IMR-90 (cell line): ENCODE data around the gene AKAP17A. TPM values are rescaled to one million over a fixed set of nuclear protein-coding genes. Genes with fewer than 3 reads are reported as not detected.

Source experiments
- ATAC-seq: fragments of 200-7000 bp; cut with Tn5 transposase; 2 replicates; pipeline ENCODE4 v1.9.1; 2020; ENCODE audit warnings: low read depth, mild to moderate bottlenecking, moderate library complexity
- BruUV-seq: library from RNA; stranded (reverse); fragments of 400-500 nt; replicated peaks from 2 replicates; lab custom pipeline; 2021; lab: Mats Ljungman, UMichigan
- CTCF ChIA-PET: fragments of 300-600 bp; formaldehyde crosslinking; extraction: SDS; loops from one replicate; lab custom pipeline; 2021; ENCODE audit warnings: antibody characterized with exemption; lab: Yijun Ruan, JAX
- POLR2A ChIA-PET: fragments of 300-600 bp; sonication (Branson Sonifier 250); formaldehyde crosslinking; loops from one replicate; lab custom pipeline; 2022; ENCODE audit warnings: antibody characterized with exemption; ENCODE audit not compliant: unreplicated experiment; lab: Charles Lee
- DNase-seq: peaks from one replicate; pipeline ENCODE4 v3.0.0; 2013
- H2AFZ ChIP-seq: replicated peaks from 2 replicates; pipeline ENCODE3; 2013; ENCODE audit warnings: low read length, mild to moderate bottlenecking; ENCODE audit not compliant: poor library complexity
- H2AK5ac ChIP-seq: 2 replicates; pipeline ENCODE4 v1.6.1; 2013; ENCODE audit warnings: low read depth, low read length, inconsistent platforms
- H2AK9ac ChIP-seq: replicated peaks from 2 replicates; pipeline ENCODE3; 2013; ENCODE audit warnings: mild to moderate bottlenecking, low read depth, low read length, moderate library complexity; ENCODE audit not compliant: poor library complexity
- H2BK120ac ChIP-seq: 2 replicates; pipeline ENCODE4 v1.6.1; 2013; ENCODE audit warnings: low read depth, low read length, inconsistent platforms
- H2BK15ac ChIP-seq: 3 replicates; pipeline ENCODE4 v1.6.1; 2013; ENCODE audit warnings: low read depth, low read length, inconsistent platforms
- H2BK20ac ChIP-seq: 2 replicates; pipeline ENCODE4 v1.6.1; 2013; ENCODE audit warnings: low read depth, mild to moderate bottlenecking, inconsistent platforms, low read length, moderate library complexity
- H2BK5ac ChIP-seq: 2 replicates; pipeline ENCODE4 v1.6.1; 2013; ENCODE audit warnings: mild to moderate bottlenecking, low read depth, low read length, inconsistent platforms; ENCODE audit not compliant: poor library complexity, severe bottlenecking
- H3K14ac ChIP-seq: replicated peaks from 2 replicates; pipeline ENCODE4 v1.6.1; 2013; ENCODE audit warnings: low read depth, low read length, inconsistent platforms
- H3K18ac ChIP-seq: 2 replicates; pipeline ENCODE4 v1.6.1; 2013; ENCODE audit warnings: low read depth, low read length, control low read depth
- H3K23ac ChIP-seq: 2 replicates; pipeline ENCODE4 v1.6.1; 2013; ENCODE audit warnings: low read depth, low read length, inconsistent platforms
- H3K27ac ChIP-seq: 2 replicates; pipeline ENCODE4 v1.5.1; 2013; ENCODE audit warnings: mild to moderate bottlenecking, control low read depth, low read length; ENCODE audit not compliant: insufficient read depth
- H3K27me3 ChIP-seq: 2 replicates; pipeline ENCODE4 v1.6.1; 2013; ENCODE audit warnings: low read length; ENCODE audit not compliant: control insufficient read depth, insufficient read depth
- H3K36me3 ChIP-seq: 2 replicates; pipeline ENCODE4 v1.6.1; 2013; ENCODE audit warnings: low read length, mixed read lengths; ENCODE audit not compliant: control insufficient read depth, insufficient read depth
- H3K4ac ChIP-seq: 2 replicates; pipeline ENCODE4 v1.6.1; 2013; ENCODE audit warnings: low read depth, low read length, inconsistent platforms
- H3K4me1 ChIP-seq: 2 replicates; pipeline ENCODE4 v1.6.1; 2013; ENCODE audit warnings: low read length, mixed read lengths; ENCODE audit not compliant: control insufficient read depth, insufficient read depth
- H3K4me2 ChIP-seq: 2 replicates; pipeline ENCODE4 v1.6.1; 2013; ENCODE audit warnings: low read depth, mild to moderate bottlenecking, control low read depth, low read length, moderate library complexity
- H3K4me3 ChIP-seq: 2 replicates; pipeline ENCODE4 v1.5.1; 2013; ENCODE audit warnings: low read depth, mild to moderate bottlenecking, control low read depth, low read length, moderate library complexity; ENCODE audit not compliant: insufficient read depth
- H3K56ac ChIP-seq: 2 replicates; pipeline ENCODE4 v1.6.1; 2013; ENCODE audit warnings: low read length, inconsistent platforms; ENCODE audit not compliant: insufficient read depth; ENCODE audit errors: extremely low read depth
- H3K79me1 ChIP-seq, 2 experiments: 2 replicates each; pipeline ENCODE4 v1.6.1; 2013; ENCODE audit warnings: low read length in 2 of 2, inconsistent platforms in 1 of 2, low read depth in 1 of 2
- H3K9ac ChIP-seq: 2 replicates; pipeline ENCODE4 v1.6.1; 2013; ENCODE audit warnings: low read depth, low read length, control low read depth
- H3K9me1 ChIP-seq: 2 replicates; pipeline ENCODE4 v1.6.1; 2013; ENCODE audit warnings: low read length, inconsistent platforms; ENCODE audit not compliant: insufficient read depth
- H3K9me3 ChIP-seq: 2 replicates; pipeline ENCODE4 v1.6.1; 2013; ENCODE audit warnings: low read length; ENCODE audit not compliant: control insufficient read depth, insufficient read depth
- H4K20me1 ChIP-seq: 2 replicates; pipeline ENCODE4 v1.6.1; 2013; ENCODE audit warnings: low read length, inconsistent platforms; ENCODE audit not compliant: insufficient read depth
- H4K5ac ChIP-seq: 2 replicates; pipeline ENCODE4 v1.6.1; 2013; ENCODE audit warnings: mild to moderate bottlenecking, low read depth, low read length, control low read depth
- H4K8ac ChIP-seq, 2 experiments: 2 replicates each; pipeline ENCODE4 v1.6.1; 2013; ENCODE audit warnings: low read depth in 2 of 2, low read length in 2 of 2, control low read depth in 1 of 2, inconsistent platforms in 1 of 2
- H4K91ac ChIP-seq: 2 replicates; pipeline ENCODE4 v1.6.1; 2013; ENCODE audit warnings: low read depth, low read length, inconsistent platforms; ENCODE audit not compliant: insufficient read depth
- CEBPB ChIP-seq: IDR thresholded peaks from 2 replicates; pipeline ENCODE4 v1.6.1; 2012; ENCODE audit warnings: low read depth, low read length, improper control_type of control experiment
- ELK1 ChIP-seq: fragments of 150-350 bp; IDR thresholded peaks from 2 replicates; pipeline ENCODE4 v1.6.1; 2016; ENCODE audit warnings: low read depth, mild to moderate bottlenecking, low read length, moderate library complexity, borderline replicate concordance
- FOS ChIP-seq: fragments of 150-350 bp; IDR thresholded peaks from 2 replicates; pipeline ENCODE4 v1.6.1; 2016; ENCODE audit warnings: low read depth, low read length
- MAFK ChIP-seq: IDR thresholded peaks from 2 replicates; pipeline ENCODE4 v1.6.1; 2012; ENCODE audit warnings: low read depth, low read length, improper control_type of control experiment
- MAZ ChIP-seq: IDR thresholded peaks from 2 replicates; pipeline ENCODE4 v1.6.1; 2012; ENCODE audit warnings: low read depth, mild to moderate bottlenecking, low read length, improper control_type of control experiment, moderate library complexity, borderline replicate concordance
- NFE2L2 ChIP-seq: fragments of 150-350 bp; IDR thresholded peaks from 2 replicates; pipeline ENCODE4 v1.6.1; 2016; ENCODE audit warnings: low read depth, mild to moderate bottlenecking, low read length
- POLR2A ChIP-seq: IDR thresholded peaks from 2 replicates; pipeline ENCODE4 v1.6.1; 2012; ENCODE audit warnings: mild to moderate bottlenecking, low read depth, low read length
- USF2 ChIP-seq: fragments of 150-350 bp; IDR thresholded peaks from 2 replicates; pipeline ENCODE4 v1.6.1; 2017; ENCODE audit warnings: mild to moderate bottlenecking, antibody characterized with exemption, low read length, low read depth
- WGBS, 2 experiments: methylation state at CpG; one replicate each; pipeline versions ENCODE4 v1.1.5 to v1.1.7; 2013; ENCODE audit warnings: missing lambda C conversion rate in 2 of 2; ENCODE audit not compliant: insufficient read length in 1 of 2; ENCODE audit errors: extremely low coverage in 2 of 2; 5-methylcytosine and 5-hydroxymethylcytosine counted together
- dilution Hi-C: fragments of 300-500 bp; cut with HindIII; formaldehyde crosslinking; loops from one replicate; pipeline ENCODE4 v1.14.3; 2018; ENCODE audit warnings: low sequenced_read_pairs; ENCODE audit not compliant: unreplicated experiment
- in situ Hi-C: fragments of 300-500 bp; cut with MboI; formaldehyde crosslinking; loops from 3 replicates; pipeline ENCODE4 v1.14.3; 2019; ENCODE audit warnings: low sequenced_read_pairs, inconsistent platforms, mixed read lengths
- intact Hi-C: fragments of 100-400 bp; cut with micrococcal nuclease; formaldehyde crosslinking; loops from 2 replicates; pipeline ENCODE4 v1.10.0; 2022
- polyA plus RNA-seq, 3 experiments: library from polyadenylated mRNA; depleted of rRNA; stranded (reverse); fragments of >200 nt; gene quantifications; 2 replicates each; pipeline ENCODE4 v1.2.3, GENCODE V29; 2012; ENCODE audit warnings: low replicate concordance in 1 of 3
- total RNA-seq: library from RNA; depleted of rRNA; stranded (reverse); fragments of >200 nt; gene quantifications from 2 replicates; pipeline ENCODE4 v1.2.3, GENCODE V29; 2012; rRNA removed

AKAP17A gene
- total and polyA plus RNA-seq, 2 of the 4 experiments (the other 2 are of a cell fraction) = 9.0 to 23.7 TPM

- Histone ChIP-seq H2AK5ac (no peak overlapping the region), H2BK120ac (no peak overlapping the region), H3K36me3 (no peaks in the 10 kb centered on the region), H3K27ac (no peak overlapping the region), H3K4ac (no peak overlapping the region), H3K4me2 (peak overlapping the region; percentile 92), H3K14ac (no peak overlapping the region), H3K9me1 (no peaks in the 10 kb centered on the region), H3K23ac (no peak overlapping the region), H3K9ac (no peak overlapping the region), H3K4me1 (no peaks in the 10 kb centered on the region), H4K20me1 (no peaks in the 10 kb centered on the region), H3K79me1 (no peaks in the 10 kb centered on the region), H4K8ac (no peak overlapping the region), H4K91ac (no peak overlapping the region), H4K5ac (no peak overlapping the region), H3K56ac (no peak overlapping the region), H3K9me3 (peaks cover 6% of the 10 kb centered on the region), H2AK9ac (no peak overlapping the region), H3K4me3 (peak overlapping the region; percentile 45; the same call in 1 of the 2 replicates), H2AFZ (peak overlapping the region; percentile 41), H2BK15ac (no peak overlapping the region), H3K18ac (no peak overlapping the region), H2BK20ac (no peak overlapping the region), H3K27me3 (no peaks in the 10 kb centered on the region), H2BK5ac (no peak overlapping the region)
- dilution Hi-C loops = no loop called here
- no CpG with 5 or more reads among the region's 8 CpGs for WGBS, 2 experiments
- ATAC-seq (no peak), DNase-seq (no peak)
- no peak for TF ChIP-seq CEBPB
- no peak for TF ChIP-seq USF2
- no peak for TF ChIP-seq MAFK
- TF ChIP-seq NFE2L2 = no peak
- no peak for TF ChIP-seq FOS
- TF ChIP-seq POLR2A = no peak
- no peak for TF ChIP-seq MAZ
- TF ChIP-seq ELK1 = no peak
- CTCF ChIA-PET = no interaction called here
- intact Hi-C loops = loop anchor here (5.0 to 10.0 kb wide), 4 partner anchors 197 to 1163 kb away; partner anchors contain the start of gene ASMTL
- in situ Hi-C loops = loop anchor here (5.0 to 10.0 kb wide), 2 partner anchors 943 to 1175 kb away; partner anchors contain the start of gene GYG2
- POLR2A ChIA-PET = no interaction called here
- BruUV-seq = no TSS peak
Observed at GRCh38 chrX:1649621-1650020, 58.2 kb downstream of the AKAP17A start.

Other genes starting within 250 kb of the AKAP17A start
- 166 and 264 TPM in 2 replicates for gene SLC25A6, start 199.5 kb upstream of the AKAP17A start, total RNA-seq
- gene SLC25A6, start 199.5 kb upstream of the AKAP17A start, polyA plus RNA-seq (2012; rRNA removed) = 565 and 615 TPM in 2 replicates
- gene ASMTL, start 138.7 kb upstream of the AKAP17A start, total RNA-seq = 13.1 and 13.4 TPM in 2 replicates
- gene ASMTL, start 138.7 kb upstream of the AKAP17A start, polyA plus RNA-seq (2012; rRNA removed) = 33.4 and 34.6 TPM in 2 replicates
- gene P2RY8, start 54.4 kb upstream of the AKAP17A start, total RNA-seq = not detected in 2 replicates
- not detected in 2 replicates for gene P2RY8, start 54.4 kb upstream of the AKAP17A start, polyA plus RNA-seq (2012; rRNA removed)
- not detected in 2 replicates for gene ASMT, start 23.5 kb downstream of the AKAP17A start, total RNA-seq
- gene ASMT, start 23.5 kb downstream of the AKAP17A start, polyA plus RNA-seq (2012; rRNA removed) = not detected in 2 replicates